ENCODE results near the gene LENG9. TPM values are rescaled to one million over a fixed set of nuclear protein-coding genes. Genes with fewer than 3 reads are reported as not detected.
"Not testable (repeated sequence)": the region's sequence is repeated elsewhere in the genome, so short reads cannot be mapped to it uniquely, and the experiment has no call there.

The LENG9 gene
- 3.3 TPM for total RNA-seq

DNA sequence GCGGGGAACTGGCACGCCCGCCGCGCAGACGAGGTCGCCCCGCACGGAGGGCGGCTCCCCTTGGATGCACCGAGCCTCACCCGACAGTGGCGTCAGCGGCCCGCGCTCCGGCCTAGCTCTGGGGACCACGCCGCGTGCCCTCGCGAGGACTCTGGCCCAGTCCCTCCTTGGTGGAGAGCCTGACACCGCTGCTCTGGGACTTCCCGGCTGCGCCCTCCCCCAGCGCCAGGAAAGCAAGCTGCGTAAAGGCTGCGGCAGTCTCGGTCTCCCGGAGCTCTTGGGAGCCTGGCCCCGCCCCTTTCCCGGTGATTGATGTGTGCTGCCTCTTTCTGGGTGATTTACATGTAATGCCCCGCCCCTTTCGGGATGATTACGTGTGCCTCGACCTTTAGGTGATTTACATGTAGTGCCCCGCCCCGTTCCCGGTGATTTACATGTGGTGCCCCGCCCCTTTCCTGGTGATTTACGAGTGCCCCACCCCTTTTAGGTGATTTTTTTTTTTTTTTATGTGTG lies at the start of gene LENG9:
LENG9 (minus strand) TSS at position 248 of the 513 bp plus-strand sequence. CDS start 252 bp downstream, outside the sequence.
- peaks cover 6% of the 10 kb centered on the region for H3K27me3 ChIP-seq (ENCODE audit: insufficient read depth, low read length)
- H3K9me3 ChIP-seq (ENCODE audit: low read depth, low read length), result no peaks in the 10 kb centered on the region
- H3K4me1 ChIP-seq (ENCODE audit: insufficient read depth, low read length), result peaks cover 33% of the 10 kb centered on the region
- peak within 1 kb of the TSS; percentile 61 for H3K4me3 ChIP-seq (ENCODE audit: low read length)

- H3K9me3 ChIP-seq (ENCODE audit: low read depth, low read length); H3K27me3 ChIP-seq (ENCODE audit: insufficient read depth, low read length); H3K4me3 ChIP-seq (ENCODE audit: low read length): not testable (repeated sequence)
- peaks cover 16% of the 10 kb centered on the region for H3K4me1 ChIP-seq (ENCODE audit: insufficient read depth, low read length)
Observed at GRCh38 chr19:54509200-54509940, 45.8 kb upstream of the LENG9 start.

- peaks cover 16% of the 10 kb centered on the region for H3K4me1 ChIP-seq (ENCODE audit: insufficient read depth, low read length)
- H3K27me3 ChIP-seq (ENCODE audit: insufficient read depth, low read length); H3K4me3 ChIP-seq (ENCODE audit: low read length); H3K9me3 ChIP-seq (ENCODE audit: low read depth, low read length): not testable (repeated sequence)
Observed at GRCh38 chr19:54508487-54508886, 44.9 kb upstream of the LENG9 start.

GRCh38 chr19:54507824-54508223 lies 44.2 kb upstream of the LENG9 start:
- H3K4me3 ChIP-seq (ENCODE audit: low read length), result no peak overlapping the region
- H3K9me3 ChIP-seq (ENCODE audit: low read depth, low read length), result no peaks in the 10 kb centered on the region
- H3K27me3 ChIP-seq (ENCODE audit: insufficient read depth, low read length), result peaks cover 6% of the 10 kb centered on the region
- peaks cover 16% of the 10 kb centered on the region for H3K4me1 ChIP-seq (ENCODE audit: insufficient read depth, low read length)

DNA sequence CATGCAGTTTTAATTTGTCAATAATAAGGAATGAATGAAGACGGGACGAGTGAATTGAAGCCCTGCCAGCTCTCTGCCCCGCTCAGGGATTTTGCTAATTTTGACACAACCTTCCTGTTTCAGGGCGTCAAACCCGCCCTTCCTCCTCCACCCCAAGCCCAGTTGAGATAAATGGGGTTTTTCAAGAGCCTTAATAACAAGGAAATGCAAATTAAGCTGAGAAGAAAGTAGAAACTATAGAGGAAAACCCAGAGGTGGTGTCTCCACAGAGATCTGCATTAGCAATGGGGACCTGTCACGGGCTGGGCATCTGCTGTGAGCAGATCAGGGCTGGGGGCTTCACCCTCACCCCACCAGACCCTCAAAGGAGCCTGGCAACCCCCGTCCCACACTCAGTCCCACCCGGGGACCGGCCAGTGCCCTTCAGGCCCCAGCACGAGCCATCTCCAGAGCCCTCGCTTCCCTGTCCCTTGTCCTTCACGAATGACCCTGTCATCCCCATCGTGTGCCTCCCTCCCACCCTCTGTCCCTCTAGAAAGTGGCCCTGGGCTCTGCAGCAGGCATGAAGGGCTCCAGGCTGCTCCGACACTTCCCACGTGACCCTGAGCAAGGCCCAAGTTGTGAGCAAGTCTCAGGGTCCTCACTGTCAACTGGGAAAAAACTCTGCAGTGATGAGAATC lies 43.6 kb upstream of the LENG9 start:
- not testable (repeated sequence) for H3K9me3 ChIP-seq (ENCODE audit: low read depth, low read length); H3K4me3 ChIP-seq (ENCODE audit: low read length); H3K27me3 ChIP-seq (ENCODE audit: insufficient read depth, low read length)
- H3K4me1 ChIP-seq (ENCODE audit: insufficient read depth, low read length), result peaks cover 16% of the 10 kb centered on the region

- H3K4me1 ChIP-seq (ENCODE audit: insufficient read depth, low read length), result peaks cover 16% of the 10 kb centered on the region
- no peak overlapping the region for H3K4me3 ChIP-seq (ENCODE audit: low read length)
- H3K9me3 ChIP-seq (ENCODE audit: low read depth, low read length), result no peaks in the 10 kb centered on the region
- H3K27me3 ChIP-seq (ENCODE audit: insufficient read depth, low read length), result peaks cover 9% of the 10 kb centered on the region
Observed at GRCh38 chr19:54506079-54506478, 42.5 kb upstream of the LENG9 start.

DNA sequence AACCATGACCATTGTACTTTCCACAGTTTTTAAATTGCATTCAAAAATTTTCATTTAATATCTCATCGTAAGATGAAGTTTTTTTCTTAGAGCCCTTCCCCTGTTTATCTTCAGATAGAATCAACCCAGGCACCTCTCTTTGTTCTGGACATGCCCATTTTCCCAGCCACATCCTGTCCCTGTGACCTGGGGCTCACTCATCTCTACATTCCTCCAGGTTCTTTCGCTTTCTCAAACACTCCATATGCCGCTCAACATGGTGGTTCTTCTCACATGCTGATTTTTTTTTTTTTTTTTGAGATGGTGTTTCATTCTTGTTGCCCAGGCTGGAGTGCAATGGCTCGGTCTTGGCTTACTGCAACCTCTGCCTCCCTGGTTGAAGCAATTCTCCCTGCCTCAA lies 42.0 kb upstream of the LENG9 start:
- not testable (repeated sequence) for H3K4me3 ChIP-seq (ENCODE audit: low read length); H3K9me3 ChIP-seq (ENCODE audit: low read depth, low read length)
- Histone ChIP-seq H3K27me3 (ENCODE audit: insufficient read depth, low read length) (peaks cover 12% of the 10 kb centered on the region), H3K4me1 (ENCODE audit: insufficient read depth, low read length) (peaks cover 16% of the 10 kb centered on the region)

DNA sequence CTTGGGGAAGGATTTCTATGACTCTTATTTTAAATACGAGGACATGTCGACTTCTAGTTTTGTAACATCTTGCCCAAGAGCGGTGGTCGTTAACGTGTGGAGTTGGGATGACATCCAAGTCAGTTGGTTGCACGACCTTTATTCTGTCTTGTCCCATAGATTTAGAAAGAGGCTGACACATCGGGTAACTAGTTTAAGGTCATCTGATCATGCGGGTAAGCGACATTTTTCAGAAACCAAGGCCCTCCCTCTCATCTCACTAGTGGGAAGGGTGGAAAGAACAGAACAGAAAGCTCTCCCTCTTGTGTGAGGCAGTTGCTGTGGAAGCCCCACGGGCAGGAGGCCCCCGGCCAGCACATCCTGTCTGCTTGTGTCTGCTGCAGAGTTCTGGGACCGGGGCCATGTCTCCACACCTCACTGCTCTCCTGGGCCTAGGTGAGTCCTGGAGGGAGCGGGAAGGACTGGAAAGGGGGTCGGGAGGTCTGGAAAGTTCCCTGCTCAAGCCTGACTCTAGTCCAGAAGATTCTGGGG lies 39.0 kb upstream of the LENG9 start, which contains the start of gene LAIR2:
LAIR2 (plus strand) TSS at position 314 of the 531 bp plus-strand sequence; CDS start at position 402, 88 bp downstream.
- peaks cover 12% of the 10 kb centered on the region for H3K27me3 ChIP-seq (ENCODE audit: insufficient read depth, low read length)
- no peaks in the 10 kb centered on the region for H3K9me3 ChIP-seq (ENCODE audit: low read depth, low read length)
- H3K4me3 ChIP-seq (ENCODE audit: low read length), result peak within 1 kb of the TSS; percentile 23
- H3K4me1 ChIP-seq (ENCODE audit: insufficient read depth, low read length), result peaks cover 8% of the 10 kb centered on the region

GRCh38 chr19:54498451-54498772 lies 34.8 kb upstream of the LENG9 start:
- H3K9me3 ChIP-seq (ENCODE audit: low read depth, low read length); H3K4me1 ChIP-seq (ENCODE audit: insufficient read depth, low read length); H3K4me3 ChIP-seq (ENCODE audit: low read length): not testable (repeated sequence)
- H3K27me3 ChIP-seq (ENCODE audit: insufficient read depth, low read length), result peaks cover 26% of the 10 kb centered on the region

DNA sequence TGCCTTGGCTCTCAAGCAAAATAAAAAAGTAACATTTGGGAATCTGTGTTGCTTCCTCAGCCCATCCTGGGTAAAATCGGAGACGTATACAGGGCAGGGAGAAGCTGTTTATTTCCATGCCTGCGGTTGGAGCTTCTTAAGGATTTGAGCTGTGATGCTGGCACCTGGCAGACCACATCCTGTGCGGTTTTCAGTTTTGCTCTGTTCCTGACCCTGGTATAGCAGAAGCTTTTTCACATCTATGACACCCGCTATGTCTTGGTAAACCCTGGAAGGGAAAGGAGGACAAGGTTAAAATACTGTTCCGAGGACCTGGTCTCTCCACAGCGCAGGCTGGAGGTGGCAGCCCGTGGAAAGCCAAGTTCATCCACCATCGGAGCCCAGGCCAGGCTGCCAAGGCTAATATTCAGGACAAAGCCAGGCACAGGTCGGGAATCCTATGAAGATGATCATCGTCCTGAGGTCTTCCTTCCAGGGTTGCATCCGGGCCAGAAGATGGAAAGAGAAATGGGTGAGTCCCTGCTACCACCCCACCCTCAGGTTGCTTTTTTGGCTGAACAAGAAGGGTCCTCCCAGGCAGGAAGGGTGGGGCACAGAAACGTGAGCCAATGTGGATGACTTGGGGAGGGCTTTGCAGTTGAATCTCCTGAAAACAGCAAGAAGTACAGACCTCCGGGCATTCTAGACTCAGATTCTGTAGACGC lies 34.3 kb upstream of the LENG9 start:
- H3K4me3 ChIP-seq (ENCODE audit: low read length); H3K9me3 ChIP-seq (ENCODE audit: low read depth, low read length); H3K4me1 ChIP-seq (ENCODE audit: insufficient read depth, low read length): not testable (repeated sequence)
- H3K27me3 ChIP-seq (ENCODE audit: insufficient read depth, low read length), result peaks cover 26% of the 10 kb centered on the region

DNA sequence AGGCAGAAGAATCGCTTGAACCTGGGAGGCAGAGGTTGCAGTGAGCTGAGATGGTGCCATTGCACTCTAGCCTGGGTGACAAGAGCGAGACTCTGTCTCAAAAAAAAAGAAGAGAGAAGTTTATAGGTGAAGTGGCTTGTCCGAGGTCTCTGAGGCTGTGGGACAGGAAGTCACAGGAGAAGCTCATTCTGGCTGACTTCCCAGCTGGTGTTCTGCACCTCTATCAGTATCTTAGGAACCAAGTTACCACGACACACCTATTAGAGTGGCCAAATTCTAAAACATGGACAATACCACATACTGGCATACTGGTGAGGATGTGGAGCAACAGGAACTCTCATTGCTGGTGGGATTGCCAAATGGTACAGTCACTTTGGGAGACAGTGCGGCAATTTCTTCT lies 31.7 kb upstream of the LENG9 start:
- not testable (repeated sequence) for H3K4me1 ChIP-seq (ENCODE audit: insufficient read depth, low read length); H3K9me3 ChIP-seq (ENCODE audit: low read depth, low read length); H3K4me3 ChIP-seq (ENCODE audit: low read length)
- peaks cover 31% of the 10 kb centered on the region for H3K27me3 ChIP-seq (ENCODE audit: insufficient read depth, low read length)

DNA sequence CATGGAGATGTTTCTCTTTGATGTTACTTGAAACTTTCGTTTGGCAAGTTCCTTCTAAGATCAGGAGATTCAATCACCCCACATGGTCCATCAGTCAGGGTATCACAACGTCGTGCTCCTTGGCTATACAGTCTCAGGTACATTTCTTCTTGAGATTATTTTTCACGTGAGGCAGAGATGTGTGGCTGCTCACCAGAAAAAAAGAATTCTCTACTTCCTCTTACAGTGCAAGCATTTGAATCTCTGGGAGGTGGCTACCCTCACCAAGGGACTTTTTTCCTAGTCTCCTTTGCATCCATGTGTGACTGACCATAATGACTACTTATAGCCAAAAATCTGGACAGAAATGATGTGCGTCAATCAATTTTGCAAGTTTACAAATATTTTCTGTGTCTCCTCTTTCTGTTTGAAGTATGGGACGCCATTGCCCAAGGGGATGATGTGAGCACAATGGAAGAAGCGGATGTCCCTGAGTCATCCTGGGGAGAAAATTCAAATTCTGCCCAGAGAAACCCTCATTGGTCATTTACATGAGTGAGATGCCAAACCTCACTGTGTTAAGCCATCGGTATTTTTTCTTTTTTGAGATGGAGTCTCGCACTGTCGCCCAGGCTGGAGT lies 30.5 kb upstream of the LENG9 start:
- H3K4me1 ChIP-seq (ENCODE audit: insufficient read depth, low read length), result no peaks in the 10 kb centered on the region
- H3K4me3 ChIP-seq (ENCODE audit: low read length), result no peak overlapping the region
- H3K9me3 ChIP-seq (ENCODE audit: low read depth, low read length), result no peaks in the 10 kb centered on the region
- H3K27me3 ChIP-seq (ENCODE audit: insufficient read depth, low read length), result peaks cover 43% of the 10 kb centered on the region

- not testable (repeated sequence) for H3K9me3 ChIP-seq (ENCODE audit: low read depth, low read length); H3K4me1 ChIP-seq (ENCODE audit: insufficient read depth, low read length); H3K4me3 ChIP-seq (ENCODE audit: low read length)
- H3K27me3 ChIP-seq (ENCODE audit: insufficient read depth, low read length), result peaks cover 50% of the 10 kb centered on the region
Observed at GRCh38 chr19:54493056-54493455, 29.5 kb upstream of the LENG9 start.

DNA sequence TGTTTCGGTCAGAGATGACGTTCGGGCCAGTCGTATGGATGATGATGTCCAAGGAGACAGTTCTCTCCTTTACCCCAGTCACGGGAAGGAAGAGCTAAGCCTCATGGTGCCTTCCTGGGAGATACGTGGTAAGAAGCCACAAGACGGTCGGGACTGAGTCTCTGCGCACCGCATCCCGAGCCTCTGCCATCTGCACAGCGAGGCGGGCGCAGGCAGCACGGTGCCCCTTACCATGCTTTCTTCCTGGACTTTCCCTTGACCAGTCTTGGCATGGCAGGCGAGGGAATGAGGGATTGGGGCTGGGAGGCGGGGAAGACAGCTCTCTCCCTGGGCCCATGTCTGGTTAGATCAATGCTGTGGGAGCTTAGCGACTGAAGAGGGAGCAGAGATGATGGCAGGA lies 29.0 kb upstream of the LENG9 start:
- Histone ChIP-seq H3K27me3 (ENCODE audit: insufficient read depth, low read length) (peaks cover 50% of the 10 kb centered on the region), H3K9me3 (ENCODE audit: low read depth, low read length) (no peaks in the 10 kb centered on the region), H3K4me1 (ENCODE audit: insufficient read depth, low read length) (no peaks in the 10 kb centered on the region), H3K4me3 (ENCODE audit: low read length) (no peak overlapping the region)

DNA sequence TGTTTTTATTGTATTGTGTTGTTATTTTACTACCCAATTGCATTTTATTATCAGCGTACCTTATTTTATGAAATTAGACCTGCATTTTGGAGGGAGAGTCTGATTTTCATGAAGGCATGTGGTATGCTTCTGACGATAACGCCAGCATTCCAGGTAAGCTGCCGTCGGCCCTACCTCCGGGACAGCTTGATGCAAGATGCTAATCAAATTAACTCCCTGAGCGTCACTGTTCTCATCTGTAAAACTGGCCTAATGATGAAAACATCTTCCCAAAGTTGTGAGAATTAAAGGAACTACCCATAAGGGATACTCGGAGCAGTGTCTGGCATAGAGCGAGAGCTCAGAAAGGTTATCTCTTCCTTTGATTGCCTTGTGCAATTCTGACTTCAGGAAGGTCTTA lies 26.2 kb upstream of the LENG9 start:
- H3K4me1 ChIP-seq (ENCODE audit: insufficient read depth, low read length), result no peaks in the 10 kb centered on the region
- H3K9me3 ChIP-seq (ENCODE audit: low read depth, low read length), result no peaks in the 10 kb centered on the region
- H3K27me3 ChIP-seq (ENCODE audit: insufficient read depth, low read length), result peaks cover 46% of the 10 kb centered on the region
- no peak overlapping the region for H3K4me3 ChIP-seq (ENCODE audit: low read length)

Data from mononuclear cell (primary cell).